Right renal pelvis (tissue), 4 donors: ENCODE measurements around the gene BAIAP2L1. TPM values are rescaled to one million over a fixed set of nuclear protein-coding genes. Genes with fewer than 3 reads are reported as not detected.
A peak's percentile ranks its signal among the peaks of the same experiment; 100 is the strongest.

Experiments
- DNase-seq, 4 donors: peaks; one replicate each; pipeline ENCODE4 v3.0.0-alpha.2; 2013; ENCODE audit warnings: low read depth in 4 of 4, low spot score in 3 of 4, missing footprints in 1 of 4
- polyA plus RNA-seq, 4 donors: library from polyadenylated mRNA; unstranded; fragments of 120-200 nt; gene quantifications; one replicate each; pipeline ENCODE4 v1.2.1, GENCODE V29; 2013; ENCODE audit not compliant: insufficient read length in 4 of 4

Gene BAIAP2L1
- polyA plus RNA-seq, 4 donors, result 12.5 to 17.0 (median 13.6) TPM

GRCh38 chr7:98281757-98282606, 118.9 kb downstream of the BAIAP2L1 start:
- DNase-seq, result no peak

GRCh38 chr7:98280791-98281756, 119.8 kb downstream of the BAIAP2L1 start, which contains the start of gene BRI3:
TSS of gene BRI3 (plus strand) at chr7:98281686. CDS start at chr7:98281796, 110 bp downstream.
- DNase-seq, result peak; percentile 67 to 85 (median 81)

GRCh38 chr7:98280296-98280695, 120.6 kb downstream of the BAIAP2L1 start:
- DNase-seq, result no peak

- no peak for DNase-seq
These were observed 122.0 kb downstream of the BAIAP2L1 start for GRCh38 chr7:98278936-98279335.

GRCh38 chr7:98278408-98278807, 122.5 kb downstream of the BAIAP2L1 start:
- no peak for DNase-seq

- DNase-seq, result no peak
These were observed 124.6 kb downstream of the BAIAP2L1 start for GRCh38 chr7:98276241-98276761.

- no peak for DNase-seq
These were observed 133.6 kb downstream of the BAIAP2L1 start for GRCh38 chr7:98267303-98267702.

- no peak for DNase-seq
These were observed 134.1 kb downstream of the BAIAP2L1 start for GRCh38 chr7:98266840-98267239.

- DNase-seq, result no peak
These were observed 135.0 kb downstream of the BAIAP2L1 start for GRCh38 chr7:98265841-98266271.

GRCh38 chr7:98257701-98258100, 143.2 kb downstream of the BAIAP2L1 start:
- DNase-seq, result no peak

- DNase-seq, result no peak
These were observed 144.5 kb downstream of the BAIAP2L1 start for GRCh38 chr7:98256431-98256830.

- DNase-seq, result no peak
These were observed 145.8 kb downstream of the BAIAP2L1 start for GRCh38 chr7:98254951-98255610.

GRCh38 chr7:98254516-98254915, 146.4 kb downstream of the BAIAP2L1 start:
- DNase-seq, result no peak

- DNase-seq, result peak in 1 of 4 donors; percentile 15
These were observed 148.3 kb downstream of the BAIAP2L1 start for GRCh38 chr7:98252425-98253054.

GRCh38 chr7:98251601-98252424, 149.1 kb downstream of the BAIAP2L1 start, which contains the start of gene TECPR1:
TSS of gene TECPR1 (minus strand) at chr7:98252232. CDS start at chr7:98246146, 6,086 bp downstream.
- peak; percentile 80 to 89 (median 82) for DNase-seq

- DNase-seq, result no peak
These were observed 149.7 kb downstream of the BAIAP2L1 start for GRCh38 chr7:98251231-98251600.

GRCh38 chr7:98250789-98251188, 150.1 kb downstream of the BAIAP2L1 start:
- no peak for DNase-seq

- DNase-seq, result no peak
These were observed 151.8 kb downstream of the BAIAP2L1 start for GRCh38 chr7:98249106-98249505.

- no peak for DNase-seq
These were observed 152.7 kb downstream of the BAIAP2L1 start for GRCh38 chr7:98248156-98248555.
